RWPE2 (cell line): Measurements from ENCODE around the gene CNNM2.

Experiments used
- ATAC-seq: fragments of 200-7000 bp; cut with Tn5 transposase; 3 replicates; pipeline ENCODE4 v1.9.1; 2021; ENCODE audit warnings: low read depth
- DNase-seq: peaks from one replicate; pipeline ENCODE4 v3.0.0-alpha.2; 2020; ENCODE audit warnings: low spot score
- H3K27ac ChIP-seq: fragments of 450-650 bp; 2 replicates; pipeline ENCODE4 v1.5.1; 2017; ENCODE audit warnings: mild to moderate bottlenecking; ENCODE audit not compliant: poor library complexity, severe bottlenecking
- H3K27me3 ChIP-seq: fragments of 250-450 bp; sonication (Bioruptor Pico); 2 replicates; pipeline ENCODE4 v1.5.1; 2021; ENCODE audit warnings: mild to moderate bottlenecking, moderate library complexity; ENCODE audit not compliant: insufficient read depth, poor library complexity, severe bottlenecking
- H3K36me3 ChIP-seq: fragments of 250-450 bp; sonication (Bioruptor Pico); 2 replicates; pipeline ENCODE4 v1.5.1; 2020; ENCODE audit warnings: low read depth, mild to moderate bottlenecking, moderate library complexity
- H3K4me1 ChIP-seq: fragments of 250-450 bp; sonication (Bioruptor Pico); 2 replicates; pipeline ENCODE4 v1.5.1; 2021; ENCODE audit warnings: mild to moderate bottlenecking, moderate library complexity; ENCODE audit not compliant: insufficient read depth, poor library complexity, severe bottlenecking
- H3K4me3 ChIP-seq: fragments of 250-450 bp; sonication (Bioruptor Pico); 2 replicates; pipeline ENCODE4 v1.5.1; 2021; ENCODE audit warnings: mild to moderate bottlenecking, moderate library complexity; ENCODE audit not compliant: severe bottlenecking
- H3K9me3 ChIP-seq: fragments of 250-450 bp; sonication (Bioruptor Pico); 2 replicates; pipeline ENCODE4 v1.5.1; 2021; ENCODE audit warnings: mild to moderate bottlenecking, moderate library complexity; ENCODE audit not compliant: severe bottlenecking
- TF ChIP-seq, protein P1 (sequence below): fragments of 450-650 bp; IDR thresholded peaks from one replicate; pipeline ENCODE4 v1.5.1; 2017; ENCODE audit warnings: mild to moderate bottlenecking, moderate library complexity; ENCODE audit not compliant: poor library complexity, severe bottlenecking

Gene CNNM2

DNA sequence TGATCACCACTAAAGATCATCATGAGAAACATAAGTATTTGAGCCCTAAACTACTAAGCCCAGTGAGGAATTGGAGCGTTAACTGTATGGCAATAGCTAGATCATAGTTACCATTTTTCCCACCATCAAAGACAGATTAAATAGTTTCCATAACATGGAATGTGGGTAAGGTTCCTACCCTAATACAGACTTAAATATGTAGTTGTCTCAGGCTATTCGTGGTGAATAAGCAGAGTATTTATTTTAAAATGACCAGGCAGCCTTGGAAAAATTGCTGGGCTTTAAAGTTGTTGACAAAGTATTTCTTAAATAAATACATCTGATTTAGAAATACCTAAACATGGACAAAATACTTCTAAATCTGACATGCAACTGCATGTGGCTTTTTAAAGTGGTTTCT, 168.2 kb downstream of the CNNM2 start:
- H3K27ac ChIP-seq = no peak overlapping the region
- DNase-seq (no peak), ATAC-seq (no peak)
- TF ChIP-seq, protein P1, sequence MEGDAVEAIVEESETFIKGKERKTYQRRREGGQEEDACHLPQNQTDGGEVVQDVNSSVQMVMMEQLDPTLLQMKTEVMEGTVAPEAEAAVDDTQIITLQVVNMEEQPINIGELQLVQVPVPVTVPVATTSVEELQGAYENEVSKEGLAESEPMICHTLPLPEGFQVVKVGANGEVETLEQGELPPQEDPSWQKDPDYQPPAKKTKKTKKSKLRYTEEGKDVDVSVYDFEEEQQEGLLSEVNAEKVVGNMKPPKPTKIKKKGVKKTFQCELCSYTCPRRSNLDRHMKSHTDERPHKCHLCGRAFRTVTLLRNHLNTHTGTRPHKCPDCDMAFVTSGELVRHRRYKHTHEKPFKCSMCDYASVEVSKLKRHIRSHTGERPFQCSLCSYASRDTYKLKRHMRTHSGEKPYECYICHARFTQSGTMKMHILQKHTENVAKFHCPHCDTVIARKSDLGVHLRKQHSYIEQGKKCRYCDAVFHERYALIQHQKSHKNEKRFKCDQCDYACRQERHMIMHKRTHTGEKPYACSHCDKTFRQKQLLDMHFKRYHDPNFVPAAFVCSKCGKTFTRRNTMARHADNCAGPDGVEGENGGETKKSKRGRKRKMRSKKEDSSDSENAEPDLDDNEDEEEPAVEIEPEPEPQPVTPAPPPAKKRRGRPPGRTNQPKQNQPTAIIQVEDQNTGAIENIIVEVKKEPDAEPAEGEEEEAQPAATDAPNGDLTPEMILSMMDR = no peak
- no peak overlapping the region for H3K4me3 ChIP-seq
- H3K27me3 ChIP-seq = no peaks in the 10 kb centered on the region
- H3K9me3 ChIP-seq = no peaks in the 10 kb centered on the region
- H3K36me3 ChIP-seq = peaks cover 58% of the 10 kb centered on the region
- no peaks in the 10 kb centered on the region for H3K4me1 ChIP-seq

DNA sequence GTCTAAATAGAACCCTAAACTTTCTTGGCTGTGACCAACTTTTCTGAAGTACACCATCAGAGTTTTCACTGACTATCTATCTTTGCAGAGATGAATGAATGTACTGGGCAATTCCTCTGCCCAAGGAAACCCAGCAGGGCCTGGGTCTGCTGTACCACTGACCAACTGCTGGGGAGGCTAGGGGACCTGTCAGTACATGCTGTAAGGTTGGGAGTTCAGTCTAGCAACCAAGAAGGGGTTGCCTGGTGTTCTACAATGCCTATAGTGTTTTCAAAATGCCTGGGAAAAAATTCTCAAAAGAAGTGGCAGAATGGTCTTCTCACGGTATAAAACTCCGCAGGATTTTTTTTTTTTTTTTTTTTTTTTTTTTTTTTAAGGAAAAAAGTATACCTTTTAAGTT, 168.7 kb downstream of the CNNM2 start:
- TF ChIP-seq, protein P1 = no peak
- Histone ChIP-seq H3K9me3 (no peaks in the 10 kb centered on the region), H3K27ac (no peak overlapping the region), H3K4me3 (no peak overlapping the region), H3K36me3 (peaks cover 63% of the 10 kb centered on the region), H3K27me3 (no peaks in the 10 kb centered on the region), H3K4me1 (no peaks in the 10 kb centered on the region)
- no peak for DNase-seq
- ATAC-seq = no peak

DNA sequence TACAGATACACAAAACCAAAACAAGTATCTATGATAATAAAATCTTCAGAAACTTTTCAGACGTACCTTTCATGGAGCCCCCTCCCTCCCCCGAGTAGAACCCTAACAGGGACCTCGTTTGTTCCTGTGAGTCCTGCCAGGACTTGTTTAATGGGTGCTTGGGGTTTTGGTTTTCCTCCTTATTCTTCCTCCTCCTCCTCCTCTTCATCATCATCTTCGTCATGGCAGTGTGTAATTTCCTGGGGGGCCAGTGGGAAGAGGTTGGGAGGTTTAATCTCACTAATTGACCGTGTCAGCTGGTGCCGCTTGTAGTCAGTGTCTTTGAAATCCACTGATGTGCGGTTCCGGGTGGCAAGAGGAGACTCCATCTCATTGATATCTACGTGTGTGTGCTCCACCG, 171.4 kb downstream of the CNNM2 start:
- Histone ChIP-seq H3K27me3 (no peaks in the 10 kb centered on the region), H3K4me3 (no peak overlapping the region), H3K9me3 (no peaks in the 10 kb centered on the region), H3K27ac (no peak overlapping the region), H3K4me1 (no peaks in the 10 kb centered on the region), H3K36me3 (peaks cover 90% of the 10 kb centered on the region)
- TF ChIP-seq, protein P1 = no peak
- DNase-seq (no peak), ATAC-seq (no peak)

DNA sequence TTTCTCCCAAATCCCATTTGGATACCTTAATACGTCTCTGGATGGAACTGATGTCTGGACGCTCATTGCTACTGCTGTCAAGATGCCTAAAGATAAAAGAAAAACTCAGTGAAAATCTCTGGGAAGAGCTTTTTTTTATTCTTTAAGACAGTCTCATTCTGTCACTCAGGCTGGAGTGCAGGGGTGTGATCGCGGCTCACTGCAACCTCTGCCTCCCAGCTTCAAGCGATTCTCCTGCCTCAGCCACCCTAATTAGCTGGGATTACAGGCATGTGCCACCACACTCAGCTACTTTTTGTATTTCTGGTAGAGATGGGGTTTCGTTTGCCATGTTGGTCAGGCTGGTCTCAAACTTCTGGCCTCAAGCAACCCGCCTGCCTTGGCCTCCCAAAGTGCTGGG, 172.8 kb downstream of the CNNM2 start:
- Histone ChIP-seq H3K4me3 (no peak overlapping the region), H3K27me3 (no peaks in the 10 kb centered on the region), H3K27ac (no peak overlapping the region), H3K4me1 (no peaks in the 10 kb centered on the region), H3K9me3 (no peaks in the 10 kb centered on the region), H3K36me3 (peaks cover 96% of the 10 kb centered on the region)
- DNase-seq (no peak), ATAC-seq (no peak)
- TF ChIP-seq, protein P1 = no peak

DNA sequence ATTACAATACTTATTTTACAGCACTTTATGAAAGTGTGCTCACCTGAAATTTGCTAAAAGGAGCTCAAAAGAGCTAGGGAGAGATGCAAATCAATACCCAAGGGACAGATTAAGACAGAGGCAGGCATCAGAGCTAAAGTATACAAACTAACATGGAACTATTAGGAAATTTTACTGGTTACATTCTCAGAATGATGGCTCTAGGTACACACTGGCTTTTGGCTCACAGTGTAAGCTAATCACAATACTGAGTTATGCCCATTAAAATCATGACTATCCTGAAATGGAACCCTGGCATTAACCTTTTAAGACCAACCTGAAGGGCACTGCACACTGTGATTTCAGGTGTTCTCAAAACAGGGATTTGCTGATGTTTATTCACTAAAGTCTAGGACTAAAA, 176.9 kb downstream of the CNNM2 start:
- H3K4me3 ChIP-seq = no peak overlapping the region
- no peaks in the 10 kb centered on the region for H3K4me1 ChIP-seq
- H3K36me3 ChIP-seq = peaks cover 98% of the 10 kb centered on the region
- no peak overlapping the region for H3K27ac ChIP-seq
- DNase-seq = no peak
- no peaks in the 10 kb centered on the region for H3K27me3 ChIP-seq
- TF ChIP-seq, protein P1 = no peak
- no peaks in the 10 kb centered on the region for H3K9me3 ChIP-seq
- ATAC-seq = no peak
